GM12878 (cell line): ENCODE data around the gene TOPORS. TPM values are rescaled to one million over a fixed set of nuclear protein-coding genes. Genes with fewer than 3 reads are reported as not detected.
A peak's percentile ranks its signal among the peaks of the same experiment; 100 is the strongest.

Source experiments
- ATAC-seq: fragments of 200-7000 bp; cut with Tn5 transposase; 3 replicates; pipeline ENCODE4 v1.9.1; 2020; ENCODE audit warnings: mild to moderate bottlenecking, moderate library complexity
- BruUV-seq: library from RNA; stranded (reverse); fragments of 400-500 nt; replicated peaks from 2 replicates; lab custom pipeline; 2021; lab: Mats Ljungman, UMichigan
- CTCF ChIA-PET: fragments of 300-600 bp; sonication (Branson Sonifier 250); formaldehyde crosslinking; extraction: SDS; loops from one replicate; lab custom pipeline; 2021; ENCODE audit warnings: inconsistent platforms; lab: Yijun Ruan, JAX
- POLR2A ChIA-PET: fragments of 350-600 bp; formaldehyde crosslinking; extraction: SDS; loops from one replicate; lab custom pipeline; 2021; ENCODE audit warnings: inconsistent platforms; lab: Charles Lee
- RAD21 ChIA-PET: fragments of 300-600 bp; sonication (Branson Sonifier 250); formaldehyde crosslinking; loops from one replicate; lab custom pipeline; 2023; ENCODE audit warnings: antibody characterized with exemption; ENCODE audit not compliant: unreplicated experiment; lab: Charles Lee
- SMC1A ChIA-PET: fragments of 300-600 bp; sonication (Branson Sonifier 250); formaldehyde crosslinking; loops from one replicate; lab custom pipeline; 2023; ENCODE audit not compliant: unreplicated experiment, uncharacterized antibody; lab: Charles Lee
- DNase-seq: peaks from one replicate; pipeline ENCODE4 v3.0.0-alpha.2; 2011; ENCODE audit warnings: low read depth, low spot score
- FAIRE-seq: peaks from 3 replicates; lab custom pipeline; 2011; peaks lifted over from hg19 to GRCh38; lab: Jason Lieb, UNC
- H2AFZ ChIP-seq: 2 replicates; pipeline ENCODE4 v1.6.0; 2011; ENCODE audit warnings: low read depth, low read length, control low read depth; ENCODE audit not compliant: control insufficient read depth
- H3K27ac ChIP-seq: 2 replicates; pipeline ENCODE4 v1.5.1; 2011; ENCODE audit warnings: control low read depth; ENCODE audit not compliant: control insufficient read depth, insufficient read depth
- H3K27me3 ChIP-seq, 2 experiments: replicated peaks in 1 of 2; 2 replicates each; pipeline versions ENCODE4 v1.6.0 to v1.6.1; 2011; ENCODE audit warnings: low read length in 1 of 2; ENCODE audit not compliant: control insufficient read depth in 2 of 2, insufficient read depth in 2 of 2
- H3K36me3 ChIP-seq, 2 experiments: 2 replicates each; pipeline ENCODE4 v1.5.1; 2011; ENCODE audit warnings: low read length in 1 of 2; ENCODE audit not compliant: control insufficient read depth in 2 of 2, insufficient read depth in 2 of 2
- H3K4me1 ChIP-seq: 2 replicates; pipeline ENCODE4 v1.6.1; 2011; ENCODE audit warnings: mild to moderate bottlenecking, low read length, moderate library complexity, mixed read lengths; ENCODE audit not compliant: control insufficient read depth, insufficient read depth
- H3K4me2 ChIP-seq: 2 replicates; pipeline ENCODE4 v1.6.0; 2011; ENCODE audit warnings: control low read depth; ENCODE audit not compliant: control insufficient read depth, insufficient read depth
- H3K4me3 ChIP-seq: fragments of 200-600 bp; sonication (generic); 2 replicates; pipeline ENCODE4 v1.5.1; 2016
- H3K79me2 ChIP-seq: 2 replicates; pipeline ENCODE4 v1.6.0; 2011; ENCODE audit warnings: low read length; ENCODE audit not compliant: control insufficient read depth, insufficient read depth
- H3K9ac ChIP-seq: 2 replicates; pipeline ENCODE4 v1.8.0; 2011; ENCODE audit warnings: low read length, control low read depth, mixed read lengths; ENCODE audit not compliant: control insufficient read depth, insufficient read depth
- H3K9me3 ChIP-seq: replicated peaks from 3 replicates; pipeline ENCODE4 v1.5.1; 2011; ENCODE audit warnings: mild to moderate bottlenecking, low read length; ENCODE audit not compliant: control insufficient read depth, insufficient read depth
- H4K20me1 ChIP-seq: 2 replicates; pipeline ENCODE4 v1.6.0; 2011; ENCODE audit not compliant: control insufficient read depth, insufficient read depth
- ASH2L ChIP-seq: fragments of 300-600, 200-600 bp; sonication (generic); IDR thresholded peaks from 2 replicates; pipeline ENCODE4 v1.6.1; 2017; ENCODE audit warnings: low read depth, mild to moderate bottlenecking, borderline replicate concordance
- ATF3 ChIP-seq: IDR thresholded peaks from 2 replicates; pipeline ENCODE4 v1.6.1; 2011; ENCODE audit warnings: low read depth, mild to moderate bottlenecking, low read length, moderate library complexity, borderline replicate concordance; ENCODE audit errors: extremely low read depth
- CBFB ChIP-seq: IDR thresholded peaks from 2 replicates; pipeline ENCODE4 v1.6.1; 2016; ENCODE audit warnings: antibody characterized with exemption, low read depth
- CHD1 ChIP-seq: IDR thresholded peaks from 2 replicates; pipeline ENCODE4 v1.6.1; 2012; ENCODE audit warnings: low read depth, low read length, improper control_type of control experiment
- CREB1 ChIP-seq: IDR thresholded peaks from 2 replicates; pipeline ENCODE4 v1.6.1; 2012; ENCODE audit warnings: low read depth, mild to moderate bottlenecking, inconsistent platforms
- ETV6 ChIP-seq, 2 experiments: fragments of 450-650 bp in 1 of 2; IDR thresholded peaks in 1 of 2; conservative IDR thresholded peaks in 1 of 2; 2 replicates each; pipeline ENCODE4 v1.6.1; 2014; ENCODE audit warnings: antibody characterized with exemption in 1 of 2, borderline replicate concordance in 1 of 2, low read depth in 1 of 2, mild to moderate bottlenecking in 1 of 2, moderate library complexity in 1 of 2
- GABPA ChIP-seq: IDR thresholded peaks from 2 replicates; pipeline ENCODE4 v1.6.1; 2014; ENCODE audit warnings: antibody characterized with exemption, low read depth, mild to moderate bottlenecking, inconsistent platforms
- IRF3 ChIP-seq: fragments of 450-650 bp; IDR thresholded peaks from 2 replicates; pipeline ENCODE4 v1.6.1; 2014; ENCODE audit warnings: mild to moderate bottlenecking
- MXI1 ChIP-seq: fragments of 150-350 bp; IDR thresholded peaks from 2 replicates; pipeline ENCODE4 v1.6.1; 2011; ENCODE audit warnings: low read depth, mild to moderate bottlenecking, inconsistent platforms, low read length, improper control_type of control experiment
- RAD21 ChIP-seq: IDR thresholded peaks from 2 replicates; pipeline ENCODE4 v1.6.1; 2011; ENCODE audit warnings: mild to moderate bottlenecking, low read depth, low read length, moderate library complexity; ENCODE audit not compliant: insufficient read depth
- RAD51 ChIP-seq: fragments of 450-650 bp; IDR thresholded peaks from 2 replicates; pipeline ENCODE4 v1.6.1; 2016; ENCODE audit warnings: moderate library complexity, mild to moderate bottlenecking, inconsistent platforms
- RELA ChIP-seq: fragments of 450-650 bp; IDR thresholded peaks from 2 replicates; pipeline ENCODE4 v1.8.0; 2014; ENCODE audit warnings: borderline replicate concordance; ENCODE audit not compliant: partially characterized antibody
- STAT1 ChIP-seq: fragments of 450-650 bp; conservative IDR thresholded peaks from 2 replicates; pipeline ENCODE4 v1.6.1; 2014; ENCODE audit warnings: antibody characterized with exemption, mild to moderate bottlenecking
- TCF7 ChIP-seq: IDR thresholded peaks from 2 replicates; pipeline ENCODE4 v1.6.1; 2014; ENCODE audit warnings: antibody characterized with exemption, borderline replicate concordance
- ZNF592 ChIP-seq: fragments of 450-650 bp; IDR thresholded peaks from 2 replicates; pipeline ENCODE4 v1.6.1; 2017; ENCODE audit warnings: mild to moderate bottlenecking, moderate library complexity
- WGBS: methylation state at CpG from one replicate; pipeline ENCODE4 v1.1.6; 2016; ENCODE audit warnings: low lambda C conversion rate; ENCODE audit not compliant: insufficient replicate concordance, insufficient coverage; ENCODE audit errors: missing lambda C conversion rate; 5-methylcytosine and 5-hydroxymethylcytosine counted together
- in situ Hi-C: fragments of 300-500 bp; cut with MboI; formaldehyde crosslinking; loops from 9 replicates; pipeline ENCODE4 v1.14.3; 2018; ENCODE audit warnings: mixed read lengths
- intact Hi-C: fragments of 100-400 bp; cut with micrococcal nuclease; formaldehyde crosslinking; loops from one replicate; pipeline ENCODE4 v1.14.2; 2022; ENCODE audit not compliant: unreplicated experiment
- polyA plus RNA-seq, 11 experiments: library from polyadenylated mRNA; depleted of rRNA in 4 of 11; unstranded in 6 of 11; stranded (reverse) in 5 of 11; fragments of >200 nt; fragmentation: Nextera tagmentation in 4 of 11; fragmentation: Illumina TruSeq in 1 of 11; extraction: Ambion mirVana in 4 of 11; extraction: Trizol in 1 of 11; gene quantifications; 1 replicate in 1 of 11; 2 replicates in 10 of 11; pipeline versions ENCODE4 v1.2.1 to v1.2.3, GENCODE V29; 2011 to 2016; ENCODE audit warnings: inconsistent platforms in 2 of 11, missing spikeins in 2 of 11, low read depth in 1 of 11
- total RNA-seq, 4 experiments: library from RNA; depleted of rRNA in 3 of 4; stranded (reverse); fragments of >200 nt in 3 of 4; fragmentation: Illumina TruSeq in 1 of 4; extraction: Trizol in 1 of 4; gene quantifications; 2 replicates each; pipeline versions ENCODE4 v1.2.1 to v1.2.3, GENCODE V29; 2013 to 2021

TOPORS gene
- total and polyA plus RNA-seq, 10 of the 15 experiments (the other 5 are each of a cell fraction or from before 2014, with no cell fraction given) = 6.0 to 27.8 (median 14.3) TPM

- ChIA-PET POLR2A (interaction anchor here (0.6 kb wide), 1 partner anchor 380 kb away, joined by 5 read pairs; no protein-coding TSS in a partner anchor), CTCF (interaction anchor here (0.7 to 6.9 kb wide), 14 partner anchors 9 to 385 kb away, joined by 3 to 95 read pairs (median 4); partner anchors contain the start of gene NDUFB6), RAD21 (interaction anchor here (0.6 to 2.4 kb wide), 7 partner anchors 10 to 883 kb away, joined by 3 to 27 read pairs (median 4); no protein-coding TSS in a partner anchor), SMC1A (interaction anchor here (1.0 to 4.2 kb wide), 7 partner anchors 10 to 379 kb away, joined by 3 to 41 read pairs (median 5); no protein-coding TSS in a partner anchor)
- Histone ChIP-seq H3K79me2 (no peaks in the 10 kb centered on the region), H3K4me3 (no peak overlapping the region), H3K36me3 (no peaks in the 10 kb centered on the region), H3K4me2 (no peak overlapping the region), H3K4me1 (no peaks in the 10 kb centered on the region), H3K27me3 (no peaks in the 10 kb centered on the region), H3K9ac (no peak overlapping the region), H3K9me3 (no peaks in the 10 kb centered on the region), H3K27ac (no peak overlapping the region), H2AFZ (no peak overlapping the region; the same call in 1 of the 2 replicates), H4K20me1 (no peaks in the 10 kb centered on the region)
- intact Hi-C loops = loop anchor here (2.0 to 5.0 kb wide), 2 partner anchors 113 to 380 kb away; no protein-coding TSS in a partner anchor
- ATAC-seq (peak; percentile 88), DNase-seq (no peak), FAIRE-seq (peak; percentile 18)
- no TSS peak for BruUV-seq
- in situ Hi-C loops = no loop called here
- 47% methylated on average over 6 of the region's 6 CpGs for WGBS
- TF ChIP-seq ASH2L = no peak
- TF ChIP-seq TCF7 = no peak
- no peak for TF ChIP-seq GABPA
- TF ChIP-seq ATF3 = no peak
- TF ChIP-seq RAD51 = no peak
- no peak for TF ChIP-seq CREB1
- TF ChIP-seq RAD21 = peak; percentile 65
- no peak for TF ChIP-seq ZNF592
- TF ChIP-seq RELA = no peak
- TF ChIP-seq ETV6 (conservative IDR thresholded peaks at IDR 0.05 in 1 of 2, IDR thresholded peaks at IDR 0.05 in 1 of 2; ENCODE audit: borderline replicate concordance in 1 of 2, low read depth in 1 of 2) = no peak
- TF ChIP-seq IRF3 = no peak
- TF ChIP-seq STAT1 = no peak
- no peak for TF ChIP-seq MXI1
- TF ChIP-seq CHD1 = no peak
- TF ChIP-seq CBFB = no peak
These were observed 36.8 kb upstream of the TOPORS start for GRCh38 chr9:32589083-32589723.
